SK-N-SH treated with all-trans-retinoic acid at 6 μM for 48 hours (cell line): Measurements from ENCODE around the gene WIPF1.

Source experiments
- ATAC-seq: fragments of 200-7000 bp; cut with Tn5 transposase; 3 replicates; pipeline ENCODE4 v1.9.1; 2020; ENCODE audit warnings: mild to moderate bottlenecking, moderate library complexity
- ARNTL ChIP-seq: fragments of 450-650 bp; formaldehyde crosslinking; IDR thresholded peaks from 2 replicates; pipeline ENCODE4 v1.5.0; 2020; ENCODE audit warnings: low read depth, mild to moderate bottlenecking, moderate library complexity, borderline replicate concordance
- BACH2 ChIP-seq: fragments of 250-450 bp; sonication (Bioruptor Pico); IDR thresholded peaks from 2 replicates; pipeline ENCODE4 v1.9.0; 2021; ENCODE audit warnings: mild to moderate bottlenecking, borderline replicate concordance
- CREB5 ChIP-seq: fragments of 250-450 bp; sonication (Bioruptor Pico); IDR thresholded peaks from 2 replicates; pipeline ENCODE4 v1.5.1; 2020; ENCODE audit warnings: low read depth, mild to moderate bottlenecking, moderate library complexity
- CSDC2 ChIP-seq: fragments of 250-450 bp; sonication (Bioruptor Pico); IDR thresholded peaks from 2 replicates; pipeline ENCODE4 v1.5.0; 2020; ENCODE audit warnings: mild to moderate bottlenecking, moderate library complexity
- CSRNP3 ChIP-seq: fragments of 250-450 bp; sonication (Bioruptor Pico); IDR thresholded peaks from 2 replicates; pipeline ENCODE4 v1.5.1; 2021; ENCODE audit warnings: mild to moderate bottlenecking, moderate library complexity
- ESRRG ChIP-seq: fragments of 250-450 bp; sonication (Bioruptor Pico); IDR thresholded peaks from 2 replicates; pipeline ENCODE4 v1.6.1; 2021; ENCODE audit warnings: mild to moderate bottlenecking
- ISL1 ChIP-seq: fragments of 250-450 bp; sonication (Bioruptor Pico); IDR thresholded peaks from 2 replicates; pipeline ENCODE4 v2.1.2; 2022; ENCODE audit warnings: mild to moderate bottlenecking, moderate library complexity
- PATZ1 ChIP-seq: fragments of 250-450 bp; sonication (Bioruptor Pico); IDR thresholded peaks from 2 replicates; pipeline ENCODE4 v1.8.0; 2020; ENCODE audit warnings: mild to moderate bottlenecking, moderate library complexity, borderline replicate concordance
- POU6F1 ChIP-seq: fragments of 250-450 bp; sonication (Bioruptor Pico); IDR thresholded peaks from 2 replicates; pipeline ENCODE4 v1.8.0; 2021; ENCODE audit warnings: low read depth, mild to moderate bottlenecking, moderate library complexity, borderline replicate concordance
- PPARA ChIP-seq: fragments of 250-450 bp; sonication (Bioruptor Pico); IDR thresholded peaks from 2 replicates; pipeline ENCODE4 v1.5.0; 2020; ENCODE audit warnings: mild to moderate bottlenecking, borderline replicate concordance
- RARB ChIP-seq: fragments of 250-450 bp; sonication (Bioruptor Pico); IDR thresholded peaks from 2 replicates; pipeline ENCODE4 v1.8.0; 2021; ENCODE audit warnings: mild to moderate bottlenecking, moderate library complexity
- SNAI2 ChIP-seq: fragments of 250-450 bp; sonication (Bioruptor Pico); IDR thresholded peaks from 2 replicates; pipeline ENCODE4 v1.5.0; 2020; ENCODE audit warnings: mild to moderate bottlenecking, moderate library complexity
- TCF4 ChIP-seq: fragments of 250-450 bp; sonication (Bioruptor Pico); IDR thresholded peaks from 2 replicates; pipeline ENCODE4 v1.8.0; 2021; ENCODE audit warnings: mild to moderate bottlenecking, moderate library complexity, borderline replicate concordance
- TOX ChIP-seq: fragments of 250-450 bp; sonication (Bioruptor Pico); IDR thresholded peaks from 2 replicates; pipeline ENCODE4 v1.8.0; 2021; ENCODE audit warnings: mild to moderate bottlenecking, moderate library complexity, borderline replicate concordance
- TSHZ2 ChIP-seq: fragments of 250-450 bp; sonication (Bioruptor Pico); IDR thresholded peaks from 2 replicates; pipeline ENCODE4 v1.5.0; 2020; ENCODE audit warnings: mild to moderate bottlenecking, moderate library complexity
- ZC3H10 ChIP-seq: fragments of 250-450 bp; sonication (Bioruptor Pico); IDR thresholded peaks from 2 replicates; pipeline ENCODE4 v1.5.1; 2021; ENCODE audit warnings: mild to moderate bottlenecking, moderate library complexity
- ZFP3 ChIP-seq: fragments of 250-450 bp; sonication (Bioruptor Pico); IDR thresholded peaks from 2 replicates; pipeline ENCODE4 v1.5.0; 2020; ENCODE audit warnings: mild to moderate bottlenecking, moderate library complexity
- ZFP30 ChIP-seq: fragments of 450-650 bp; formaldehyde crosslinking; IDR thresholded peaks from 2 replicates; pipeline ENCODE4 v1.5.0; 2022; ENCODE audit warnings: mild to moderate bottlenecking, moderate library complexity
- ZNF565 ChIP-seq: fragments of 450-650 bp; formaldehyde crosslinking; conservative IDR thresholded peaks from 2 replicates; pipeline ENCODE4 v1.5.0; 2020; ENCODE audit warnings: low read depth, mild to moderate bottlenecking, moderate library complexity
- ZNF70 ChIP-seq: fragments of 450-650 bp; formaldehyde crosslinking; IDR thresholded peaks from 2 replicates; pipeline ENCODE4 v1.5.0; 2020; ENCODE audit warnings: mild to moderate bottlenecking, moderate library complexity
- ZNF8 ChIP-seq: fragments of 450-650 bp; formaldehyde crosslinking; IDR thresholded peaks from 2 replicates; pipeline ENCODE4 v1.5.0; 2020; ENCODE audit warnings: mild to moderate bottlenecking, moderate library complexity

Gene WIPF1

GRCh38 chr2:174628528-174629169 is 31.0 kb upstream of the WIPF1 start:
- no peak for ATAC-seq
- no peak for TF ChIP-seq POU6F1 (CRISPR knock-in tag)
- TF ChIP-seq ZFP30 (CRISPR knock-in tag), result no peak
- TF ChIP-seq, all 23 proteins: peak for 0

GRCh38 chr2:174627216-174627615 is 29.6 kb upstream of the WIPF1 start:
- no peak for ATAC-seq
- TF ChIP-seq TCF4 (CRISPR knock-in tag), result no peak
- TF ChIP-seq ZC3H10 (CRISPR knock-in tag), result no peak
- TF ChIP-seq CSRNP3, result no peak
- no peak for TF ChIP-seq BACH2
- TF ChIP-seq SNAI2 (CRISPR knock-in tag), result no peak
- no peak for TF ChIP-seq CSDC2 (CRISPR knock-in tag)
- TF ChIP-seq ISL1 (CRISPR knock-in tag), result no peak
- no peak for TF ChIP-seq ARNTL (CRISPR knock-in tag)
- TF ChIP-seq ESRRG (CRISPR knock-in tag), result no peak
- TF ChIP-seq ZNF8 (CRISPR knock-in tag), result no peak
- TF ChIP-seq ZNF565 (CRISPR knock-in tag), result no peak
- no peak for TF ChIP-seq PPARA (CRISPR knock-in tag)
- TF ChIP-seq ZNF70, result no peak

- TF ChIP-seq POU6F1 (CRISPR knock-in tag) (no peak), CSDC2 (CRISPR knock-in tag) (no peak), TSHZ2 (CRISPR knock-in tag) (no peak), TOX (CRISPR knock-in tag) (no peak), ZC3H10 (CRISPR knock-in tag) (no peak), RARB (CRISPR knock-in tag) (no peak), ZNF8 (CRISPR knock-in tag) (no peak), SNAI2 (CRISPR knock-in tag) (no peak), ZFP30 (CRISPR knock-in tag) (no peak), ZNF70 (no peak), CREB5 (CRISPR knock-in tag) (no peak), BACH2 (no peak), ISL1 (CRISPR knock-in tag) (no peak), ZFP3 (CRISPR knock-in tag) (no peak), ZNF565 (CRISPR knock-in tag) (no peak), PATZ1 (no peak), ARNTL (CRISPR knock-in tag) (no peak)
- TF ChIP-seq, all 23 proteins: peak for 0
- no peak for ATAC-seq
These were observed 27.4 kb upstream of the WIPF1 start for GRCh38 chr2:174624895-174625430.
